ENCODE measurements around the gene ZNF763.
"Not testable (repeated sequence)": the region's sequence is repeated elsewhere in the genome, so short reads cannot be mapped to it uniquely, and the experiment has no call there.

The ZNF763 gene

GRCh38 chr19:11964858-11965645 lies at the start of gene ZNF763:
Gene ZNF763 (plus strand): TSS chr19:11965040. CDS start chr19:11965209, 169 bp downstream.
- FAIRE-seq (no peak), DNase-seq (ENCODE audit: insufficient read length, low spot score) (peak; percentile 56)
- TF ChIP-seq CTCF (IDR thresholded peaks at IDR 0.05; ENCODE audit: insufficient read depth, missing control alignments), result no peak

- DNase-seq (ENCODE audit: insufficient read length, low spot score) (no peak), FAIRE-seq (no peak)
- TF ChIP-seq CTCF (IDR thresholded peaks at IDR 0.05; ENCODE audit: insufficient read depth, missing control alignments), result no peak
Observed at GRCh38 chr19:11921852-11922495, 42.9 kb upstream of the ZNF763 start.

GRCh38 chr19:11924886-11925650 lies 39.8 kb upstream of the ZNF763 start, which contains the start of gene ZNF700:
Gene ZNF700 (plus strand): TSS chr19:11925107. CDS start chr19:11925211, 104 bp downstream.
- peak; percentile 77 for DNase-seq (ENCODE audit: insufficient read length, low spot score)
- no peak for FAIRE-seq
- no peak for TF ChIP-seq CTCF (IDR thresholded peaks at IDR 0.05; ENCODE audit: insufficient read depth, missing control alignments)

GRCh38 chr19:11925651-11926187 lies 39.1 kb upstream of the ZNF763 start:
- not testable (repeated sequence) for FAIRE-seq; DNase-seq (ENCODE audit: insufficient read length, low spot score)

- FAIRE-seq, result no peak
- TF ChIP-seq CTCF (IDR thresholded peaks at IDR 0.05; ENCODE audit: insufficient read depth, missing control alignments), result no peak
- no peak for DNase-seq (ENCODE audit: insufficient read length, low spot score)
Observed at GRCh38 chr19:11927227-11927626, 37.6 kb upstream of the ZNF763 start.

- no peak for TF ChIP-seq CTCF (IDR thresholded peaks at IDR 0.05; ENCODE audit: insufficient read depth, missing control alignments)
- FAIRE-seq (no peak), DNase-seq (ENCODE audit: insufficient read length, low spot score) (peak; percentile 36)
Observed at GRCh38 chr19:11931051-11931450, 33.8 kb upstream of the ZNF763 start.

GRCh38 chr19:11931513-11931912 lies 33.3 kb upstream of the ZNF763 start:
- TF ChIP-seq CTCF (IDR thresholded peaks at IDR 0.05; ENCODE audit: insufficient read depth, missing control alignments), result no peak
- no peak for DNase-seq (ENCODE audit: insufficient read length, low spot score)
- FAIRE-seq, result no peak

GRCh38 chr19:11935829-11936228 lies 29.0 kb upstream of the ZNF763 start:
- not testable (repeated sequence) for DNase-seq (ENCODE audit: insufficient read length, low spot score); FAIRE-seq

GRCh38 chr19:11938383-11938782 lies 26.5 kb upstream of the ZNF763 start:
- DNase-seq (ENCODE audit: insufficient read length, low spot score); FAIRE-seq: not testable (repeated sequence)

GRCh38 chr19:11941361-11941887 lies 23.4 kb upstream of the ZNF763 start:
- DNase-seq (ENCODE audit: insufficient read length, low spot score), result not testable (repeated sequence)

More at GRCh38 chr19:11941361-11941887, 23.4 kb upstream of the ZNF763 start:
- not testable (repeated sequence) for FAIRE-seq

Data from D721Med (cell line).